Uterus (tissue), 2 donors: Measurements from ENCODE around the gene FAXC.
A peak's percentile ranks its signal among the peaks of the same experiment; 100 is the strongest.

Experiments
- CTCF ChIP-seq, 4 experiments: fragments of 200-600 bp in 2 of 4; fragments of 450-650 bp in 2 of 4; sonication (generic) in 2 of 4; IDR thresholded peaks; one replicate each; pipeline ENCODE4 v1.5.1; 2016 to 2019; ENCODE audit warnings: antibody characterized with exemption in 4 of 4, mild to moderate bottlenecking in 2 of 4, moderate library complexity in 1 of 4
- POLR2A ChIP-seq, 2 donors: fragments of 450-650 bp; IDR thresholded peaks; one replicate each; pipeline ENCODE4 v1.6.1; 2016; ENCODE audit warnings: antibody characterized with exemption in 2 of 2, mild to moderate bottlenecking in 1 of 2, moderate library complexity in 1 of 2

- TF ChIP-seq CTCF (IDR thresholded peaks at IDR 0.05) (peak in 1 of 4 experiments; percentile 15), POLR2A (IDR thresholded peaks at IDR 0.05) (no peak)
Measured at GRCh38 chr6:99334526-99335127, 14.8 kb downstream of the FAXC start.
